Upper lobe of left lung (tissue), 6 donors: ENCODE measurements around the gene CFLAR. TPM values are rescaled to one million over a fixed set of nuclear protein-coding genes. Genes with fewer than 3 reads are reported as not detected.
A peak's percentile ranks its signal among the peaks of the same experiment; 100 is the strongest.

Experiments
- ATAC-seq, 2 donors: fragments of 200-7000 bp; cut with Tn5 transposase; one replicate each; pipeline ENCODE4 v1.9.1; 2022; ENCODE audit warnings: mild to moderate bottlenecking in 2 of 2, moderate library complexity in 2 of 2; ENCODE audit not compliant: low FRiP score in 2 of 2
- DNase-seq, 2 donors: peaks; one replicate each; pipeline ENCODE4 v3.0.0-alpha.2; 2019 to 2020
- H3K27ac ChIP-seq, 4 donors: fragments of 200-600 bp; sonication (generic); one replicate each; pipeline ENCODE4 v1.5.1; 2016 to 2019
- H3K27me3 ChIP-seq, 4 donors: fragments of 200-600 bp; sonication (generic); one replicate each; pipeline ENCODE4 v1.5.1; 2017 to 2019
- H3K36me3 ChIP-seq, 4 donors: fragments of 200-600 bp; sonication (generic); one replicate each; pipeline ENCODE4 v1.5.1; 2016 to 2019
- H3K4me1 ChIP-seq, 4 donors: fragments of 200-600 bp; sonication (generic); one replicate each; pipeline ENCODE4 v1.5.1; 2018 to 2019
- H3K4me3 ChIP-seq, 4 donors: fragments of 200-600 bp; sonication (generic); one replicate each; pipeline ENCODE4 v1.5.1; 2017 to 2019; ENCODE audit warnings: mild to moderate bottlenecking in 2 of 4, moderate library complexity in 1 of 4
- H3K9me3 ChIP-seq, 4 donors: fragments of 200-600 bp; sonication (generic); one replicate each; pipeline ENCODE4 v1.5.1; 2018 to 2019
- EP300 ChIP-seq, 4 donors: sonication (generic); formaldehyde crosslinking; IDR thresholded peaks; one replicate each; pipeline ENCODE4 v1.5.1; 2017; ENCODE audit warnings: antibody characterized with exemption in 4 of 4, control low read depth in 2 of 4
- POLR2A ChIP-seq, 4 donors: fragments of 450-650 bp; IDR thresholded peaks; one replicate each; pipeline ENCODE4 v1.5.1; 2016 to 2017; ENCODE audit warnings: antibody characterized with exemption in 4 of 4, mild to moderate bottlenecking in 2 of 4
- POLR2AphosphoS5 ChIP-seq, 2 donors: sonication (generic); formaldehyde crosslinking; IDR thresholded peaks; one replicate each; pipeline ENCODE4 v1.5.1; 2017; ENCODE audit warnings: antibody characterized with exemption in 2 of 2
- WGBS, 2 donors: methylation state at CpG; one replicate each; pipeline ENCODE4 v1.1.5; 2017 to 2018; 5-methylcytosine and 5-hydroxymethylcytosine counted together
- total RNA-seq, 6 donors: library from RNA; depleted of rRNA in 4 of 6; stranded (reverse); fragments of >200 nt in 4 of 6; gene quantifications; one replicate each; pipeline versions ENCODE4 v1.1.0 to v1.2.1, GENCODE V29; 2016 to 2021
- TF ChIP-seq, protein P1 (sequence below), 6 experiments: fragments of 450-650 bp in 4 of 6; fragments of 200-600 bp in 2 of 6; sonication (generic) in 2 of 6; IDR thresholded peaks; one replicate each; pipeline ENCODE4 v1.5.1; 2016 to 2019; ENCODE audit warnings: antibody characterized with exemption in 6 of 6
- donor health status: DM: no; HTN: no; CAD: no; lungs with moderate emphysema.
- donor health status: DM: no; HTN: yes; CAD: no; lungs with severe emphysema.

CFLAR gene
- total RNA-seq, 6 donors from 2014 or later, result 263 to 1,189 (median 435) TPM

GRCh38 chr2:201171259-201171814 lies 55.4 kb downstream of the CFLAR start:
- peaks cover 0 to 14% (median 11%) of the 10 kb centered on the region in 4 donors for H3K36me3 ChIP-seq
- no peak overlapping the region for H3K27ac ChIP-seq
- 61 to 65% methylated on average over 6 of the region's 6 CpGs for WGBS, 2 donors

GRCh38 chr2:201172279-201172678 lies 56.3 kb downstream of the CFLAR start:
- DNase-seq, result no peak
- 53 to 54% methylated on average over 2 of the region's 2 CpGs for WGBS, 2 donors
- H3K4me1 ChIP-seq, result peaks cover 3 to 12% (median 11%) of the 10 kb centered on the region in 4 donors
- no peak overlapping the region for H3K27ac ChIP-seq
- TF ChIP-seq, protein P1, sequence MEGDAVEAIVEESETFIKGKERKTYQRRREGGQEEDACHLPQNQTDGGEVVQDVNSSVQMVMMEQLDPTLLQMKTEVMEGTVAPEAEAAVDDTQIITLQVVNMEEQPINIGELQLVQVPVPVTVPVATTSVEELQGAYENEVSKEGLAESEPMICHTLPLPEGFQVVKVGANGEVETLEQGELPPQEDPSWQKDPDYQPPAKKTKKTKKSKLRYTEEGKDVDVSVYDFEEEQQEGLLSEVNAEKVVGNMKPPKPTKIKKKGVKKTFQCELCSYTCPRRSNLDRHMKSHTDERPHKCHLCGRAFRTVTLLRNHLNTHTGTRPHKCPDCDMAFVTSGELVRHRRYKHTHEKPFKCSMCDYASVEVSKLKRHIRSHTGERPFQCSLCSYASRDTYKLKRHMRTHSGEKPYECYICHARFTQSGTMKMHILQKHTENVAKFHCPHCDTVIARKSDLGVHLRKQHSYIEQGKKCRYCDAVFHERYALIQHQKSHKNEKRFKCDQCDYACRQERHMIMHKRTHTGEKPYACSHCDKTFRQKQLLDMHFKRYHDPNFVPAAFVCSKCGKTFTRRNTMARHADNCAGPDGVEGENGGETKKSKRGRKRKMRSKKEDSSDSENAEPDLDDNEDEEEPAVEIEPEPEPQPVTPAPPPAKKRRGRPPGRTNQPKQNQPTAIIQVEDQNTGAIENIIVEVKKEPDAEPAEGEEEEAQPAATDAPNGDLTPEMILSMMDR (IDR thresholded peaks at IDR 0.05), result no peak
- no peak for TF ChIP-seq EP300 (IDR thresholded peaks at IDR 0.05)
- TF ChIP-seq POLR2AphosphoS5 (IDR thresholded peaks at IDR 0.05), result no peak
- no peak for TF ChIP-seq POLR2A (IDR thresholded peaks at IDR 0.05)
- no peak for ATAC-seq
- H3K27me3 ChIP-seq, result no peaks in the 10 kb centered on the region
- peaks cover 0 to 6% (median 2%) of the 10 kb centered on the region in 4 donors for H3K36me3 ChIP-seq
- H3K9me3 ChIP-seq, result peaks cover 0 to 7% (median 0%) of the 10 kb centered on the region in 4 donors
- H3K4me3 ChIP-seq, result no peak overlapping the region

More at GRCh38 chr2:201171259-201171814, 55.4 kb downstream of the CFLAR start:
- TF ChIP-seq POLR2A (IDR thresholded peaks at IDR 0.05), result no peak
- TF ChIP-seq POLR2AphosphoS5 (IDR thresholded peaks at IDR 0.05), result no peak
- TF ChIP-seq EP300 (IDR thresholded peaks at IDR 0.05), result no peak
- TF ChIP-seq, protein P1 (IDR thresholded peaks at IDR 0.05), result no peak
- ATAC-seq (no peak), DNase-seq (no peak)
- Histone ChIP-seq H3K4me1 (peaks cover 0 to 12% (median 9%) of the 10 kb centered on the region in 4 donors), H3K27me3 (no peaks in the 10 kb centered on the region), H3K9me3 (peaks cover 0 to 7% (median 0%) of the 10 kb centered on the region in 4 donors), H3K4me3 (no peak overlapping the region)

DNA sequence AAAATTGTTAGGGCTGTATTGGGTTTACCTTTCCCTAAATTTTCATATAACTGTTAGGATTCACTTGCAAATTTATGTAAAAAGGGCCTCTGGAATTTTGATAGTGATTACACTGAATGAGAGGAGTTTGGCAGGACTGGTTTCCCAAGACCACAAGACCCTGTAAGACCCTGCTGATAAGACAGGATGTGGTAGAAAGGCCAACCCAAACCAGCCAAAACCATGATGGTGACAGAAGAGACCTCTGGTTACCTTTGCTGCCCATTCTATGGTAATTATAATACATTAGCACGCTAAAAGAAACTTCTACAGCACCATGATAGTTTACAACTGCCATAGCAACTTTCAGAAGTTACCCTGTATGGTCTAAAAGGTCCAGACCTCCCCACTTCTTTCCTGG lies 58.7 kb downstream of the CFLAR start:
- WGBS, 2 donors, result 57 to 75% methylated on average over 1 of the region's 1 CpG
- Histone ChIP-seq H3K27ac (peak overlapping the region in 1 of 4 donors; percentile 16), H3K9me3 (no peaks in the 10 kb centered on the region), H3K36me3 (no peaks in the 10 kb centered on the region), H3K27me3 (no peaks in the 10 kb centered on the region), H3K4me1 (peaks cover 3 to 12% (median 11%) of the 10 kb centered on the region in 4 donors), H3K4me3 (no peak overlapping the region)
- TF ChIP-seq, protein P1 (IDR thresholded peaks at IDR 0.05), result no peak
- TF ChIP-seq EP300 (IDR thresholded peaks at IDR 0.05), result no peak
- no peak for TF ChIP-seq POLR2A (IDR thresholded peaks at IDR 0.05)
- no peak for TF ChIP-seq POLR2AphosphoS5 (IDR thresholded peaks at IDR 0.05)
- ATAC-seq (no peak), DNase-seq (no peak)

- peak in 1 of 2 donors; percentile 63 for ATAC-seq
- H3K27ac ChIP-seq, result peak overlapping the region in 3 of 4 donors; percentile 60 to 69 (median 68)
Observed at GRCh38 chr2:201176081-201176481, 60.1 kb downstream of the CFLAR start.

More at GRCh38 chr2:201176081-201176481, 60.1 kb downstream of the CFLAR start:
- no peaks in the 10 kb centered on the region for H3K9me3 ChIP-seq
- no peak overlapping the region for H3K4me3 ChIP-seq
- H3K27me3 ChIP-seq, result no peaks in the 10 kb centered on the region
- 45 to 67% methylated on average over 6 of the region's 6 CpGs for WGBS, 2 donors
- TF ChIP-seq EP300 (IDR thresholded peaks at IDR 0.05), result peak in 1 of 4 donors; percentile 93
- no peak for TF ChIP-seq POLR2A (IDR thresholded peaks at IDR 0.05)
- TF ChIP-seq, protein P1 (IDR thresholded peaks at IDR 0.05), result no peak
- TF ChIP-seq POLR2AphosphoS5 (IDR thresholded peaks at IDR 0.05), result peak in 1 of 2 donors; percentile 28
- peaks cover 3 to 12% (median 11%) of the 10 kb centered on the region in 4 donors for H3K4me1 ChIP-seq
- H3K36me3 ChIP-seq, result no peaks in the 10 kb centered on the region
- peak in 1 of 2 donors; percentile 83 for DNase-seq
